ENCODE results near the gene MTERF2. TPM values are rescaled to one million over a fixed set of nuclear protein-coding genes. Genes with fewer than 3 reads are reported as not detected.

MTERF2 gene
- total RNA-seq, 1 donor from 2014 or later: 17.0 TPM

GRCh38 chr12:106994579-106995220, 7.8 kb upstream of the MTERF2 start:
- DNase-seq: no peak

DNA sequence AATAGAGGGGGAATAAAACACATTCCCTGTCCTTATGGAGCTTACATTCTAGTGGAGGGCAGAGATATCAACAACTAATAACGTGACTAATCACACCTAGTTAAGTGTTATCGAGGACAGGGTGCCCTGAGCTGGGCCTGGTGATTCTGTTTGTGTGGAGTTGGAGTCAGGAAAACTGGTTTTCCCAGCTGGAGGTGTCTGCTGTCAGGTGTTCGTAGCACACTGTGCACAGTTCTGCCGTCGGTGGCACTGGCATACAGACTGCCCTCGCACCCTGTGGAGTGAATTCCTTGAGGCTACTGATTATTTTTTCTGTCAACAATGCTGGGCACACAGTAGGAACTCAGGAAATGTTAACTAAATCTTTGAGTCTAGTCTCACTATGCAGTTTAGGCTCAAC, 900 bp upstream of the MTERF2 start:
- DNase-seq: no peak

DNA sequence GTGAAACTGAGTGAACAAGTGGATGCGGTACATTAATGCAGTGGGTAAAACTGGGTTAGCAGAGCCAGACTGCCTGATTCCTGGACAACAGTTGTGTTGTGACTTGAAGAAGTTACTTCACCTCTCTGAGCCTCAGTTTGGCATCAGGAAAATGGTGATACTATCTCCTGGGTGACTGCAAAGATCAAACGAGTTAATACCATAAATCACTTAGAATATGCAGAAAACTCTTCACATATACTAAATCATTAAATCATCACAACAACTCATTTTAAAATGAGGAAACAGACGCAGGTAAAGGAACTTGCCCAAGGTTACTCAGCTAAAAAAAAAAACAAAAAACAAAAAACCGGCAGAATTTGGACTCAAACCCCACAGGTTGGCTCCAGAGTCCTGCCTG, 811 bp downstream of the MTERF2 start:
- DNase-seq: no peak

- no peak for DNase-seq
These were observed 1.5 kb downstream of the MTERF2 start for GRCh38 chr12:106985479-106985878.

DNA sequence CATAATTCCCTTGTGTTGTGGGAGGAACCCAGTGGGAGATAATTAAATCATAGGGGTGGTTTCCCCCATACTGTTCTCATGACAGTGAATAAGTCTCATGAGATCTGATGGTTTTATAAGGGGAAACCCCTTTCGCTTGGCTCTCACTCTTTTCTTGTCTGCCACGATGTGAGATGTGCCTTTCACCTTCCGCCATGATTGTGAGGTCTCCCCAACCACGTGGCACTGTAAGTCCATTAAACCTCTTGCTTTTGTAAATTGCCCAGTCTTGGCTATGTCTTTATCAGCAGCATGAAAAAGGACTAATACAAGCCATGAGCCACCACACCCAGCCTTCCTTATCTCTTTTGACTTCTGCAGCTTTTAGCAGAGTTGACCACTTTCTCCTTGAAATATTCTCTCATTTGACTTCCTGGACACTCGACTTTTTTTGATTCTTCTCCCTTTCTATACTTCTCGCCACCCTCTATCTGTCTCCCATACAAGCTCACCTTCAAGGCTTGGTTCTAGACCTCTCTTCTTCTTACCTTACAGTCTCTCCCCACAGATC, 2.3 kb downstream of the MTERF2 start:
- no peak for DNase-seq

DNA sequence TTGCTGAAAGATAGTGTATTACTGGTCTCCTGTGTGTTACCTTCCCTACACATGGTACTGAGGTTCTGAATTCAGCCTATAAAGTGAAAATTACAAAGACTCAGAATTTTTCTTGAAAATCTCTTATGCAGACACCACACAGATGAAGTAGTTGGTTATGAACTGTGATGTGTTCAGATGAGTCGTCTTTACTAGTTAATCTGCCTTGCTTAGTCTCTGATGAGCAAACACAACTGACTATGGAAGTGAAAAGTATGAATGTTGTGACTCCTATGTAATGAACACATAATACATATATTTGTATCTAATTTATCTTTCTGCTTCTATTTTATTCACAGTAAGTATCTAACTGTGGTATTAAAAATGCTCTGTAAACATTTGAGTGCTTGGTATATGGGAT, 4.7 kb downstream of the MTERF2 start:
- no peak for DNase-seq

DNA sequence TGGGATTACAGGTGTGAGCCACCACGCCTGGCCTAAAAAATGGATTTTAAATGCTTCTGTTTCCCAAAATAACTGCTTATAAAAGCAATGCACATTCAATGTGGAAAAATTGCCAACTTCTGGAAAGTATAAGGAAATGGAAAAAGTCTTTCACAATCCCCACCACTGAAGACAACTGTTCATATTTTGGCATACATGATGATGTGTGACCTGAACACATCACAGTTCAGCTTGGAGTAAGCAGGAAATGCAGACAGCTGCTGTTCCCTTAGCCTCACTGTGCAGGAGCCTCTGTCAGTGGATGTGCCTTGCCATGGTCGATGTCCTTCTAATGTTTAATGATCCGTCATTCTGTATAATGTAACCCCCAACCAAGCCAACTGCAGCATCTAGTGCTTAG, 5.2 kb downstream of the MTERF2 start:
- peak; percentile 43 for DNase-seq

DNA sequence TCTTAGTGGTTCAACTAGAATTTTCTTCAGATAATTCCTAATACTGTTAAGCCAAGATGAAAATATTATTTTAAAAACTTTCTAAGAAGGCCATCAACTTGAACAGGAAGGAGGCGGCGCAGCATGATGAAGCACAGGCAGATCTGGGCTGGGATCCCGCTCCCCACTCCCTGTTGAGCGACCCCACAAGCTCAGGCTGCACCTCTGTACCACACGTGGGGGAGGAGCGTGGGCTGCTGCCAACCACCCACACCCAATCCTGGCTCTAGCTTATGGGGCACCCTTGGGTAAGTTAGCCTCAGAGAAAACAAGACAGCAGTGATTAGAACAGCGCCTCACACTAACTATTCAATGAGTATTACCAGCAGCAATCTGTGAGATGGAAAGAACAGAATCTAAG, 6.0 kb downstream of the MTERF2 start:
- no peak for DNase-seq

DNA sequence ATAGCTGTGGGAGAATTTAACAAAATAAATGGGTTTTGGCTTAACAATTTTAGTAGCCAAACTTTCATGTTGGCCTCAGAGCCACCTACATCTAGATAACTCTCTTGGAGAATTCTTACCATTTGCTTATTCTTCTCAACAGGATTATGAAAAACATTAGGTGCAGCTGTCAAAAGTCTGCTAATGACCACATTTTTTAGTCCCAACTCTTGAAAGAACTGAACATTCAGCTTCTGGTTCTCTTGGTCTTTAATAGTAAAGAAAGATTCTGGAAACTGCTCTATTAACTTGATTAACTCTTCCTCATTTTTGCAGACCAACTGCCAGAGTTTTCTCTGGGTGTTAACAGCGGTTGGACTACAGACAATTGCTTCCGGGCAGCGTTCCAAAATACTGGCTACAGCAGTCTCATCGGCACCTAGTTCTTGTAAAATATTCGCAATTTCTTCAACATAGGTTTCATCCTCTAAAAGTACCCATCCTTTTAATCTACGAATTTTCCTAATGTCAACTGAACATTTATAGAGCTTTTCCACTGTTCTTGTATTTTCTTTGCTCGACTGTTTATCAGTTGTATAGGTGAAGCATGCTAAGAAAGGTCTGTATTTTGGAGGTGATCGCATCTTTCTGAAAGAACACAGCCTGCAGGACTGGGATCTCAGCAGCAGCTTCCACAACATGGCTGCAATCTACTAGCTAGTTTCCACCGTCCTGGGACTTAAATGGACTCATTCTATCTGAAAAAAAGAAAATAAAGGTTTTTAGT, 8.7 kb downstream of the MTERF2 start:
- DNase-seq: no peak

- DNase-seq: no peak
These were observed 10.3 kb downstream of the MTERF2 start for GRCh38 chr12:106976668-106977067.

- peak; percentile 70 for DNase-seq
These were observed 10.8 kb downstream of the MTERF2 start for GRCh38 chr12:106975993-106976658.

GRCh38 chr12:106975098-106975497, 11.8 kb downstream of the MTERF2 start:
- DNase-seq: no peak

DNA sequence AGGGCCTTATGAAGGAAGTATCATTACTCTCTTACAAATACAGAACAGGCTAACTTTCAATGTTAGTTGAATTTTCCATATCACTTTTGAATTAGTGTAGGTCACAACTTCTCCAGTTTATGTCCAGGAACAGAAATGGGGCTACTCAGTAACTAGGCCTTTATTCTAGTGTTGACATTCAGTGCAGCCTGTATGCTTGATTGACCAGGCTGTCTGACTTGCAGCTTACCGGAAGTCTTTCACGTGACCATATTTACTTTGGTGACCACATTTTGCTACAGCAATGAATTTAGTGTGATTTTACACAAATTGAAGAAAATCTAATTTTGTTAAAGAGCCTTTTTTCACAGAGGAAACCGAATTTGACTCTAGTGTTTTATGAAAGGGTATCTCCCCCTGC, 12.4 kb downstream of the MTERF2 start:
- no peak for DNase-seq

DNA sequence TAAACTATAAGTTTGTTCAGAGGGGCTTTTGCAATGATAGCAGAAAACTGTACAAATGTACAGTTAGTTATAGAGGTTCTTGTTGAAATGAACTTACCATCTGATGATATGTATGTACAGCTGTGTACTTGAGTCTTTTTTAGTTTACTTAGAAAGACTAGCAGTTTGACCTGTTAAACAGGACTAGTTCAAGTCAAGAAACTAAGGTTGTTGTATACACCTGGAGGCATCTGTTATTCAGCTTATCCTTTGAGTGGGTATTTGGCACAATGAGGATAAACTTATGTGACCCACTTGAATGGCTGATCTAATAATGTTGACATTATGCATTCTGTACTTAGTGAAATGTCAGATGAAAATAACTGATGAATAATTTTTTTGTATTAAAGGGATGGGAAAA, 13.4 kb downstream of the MTERF2 start:
- no peak for DNase-seq

DNA sequence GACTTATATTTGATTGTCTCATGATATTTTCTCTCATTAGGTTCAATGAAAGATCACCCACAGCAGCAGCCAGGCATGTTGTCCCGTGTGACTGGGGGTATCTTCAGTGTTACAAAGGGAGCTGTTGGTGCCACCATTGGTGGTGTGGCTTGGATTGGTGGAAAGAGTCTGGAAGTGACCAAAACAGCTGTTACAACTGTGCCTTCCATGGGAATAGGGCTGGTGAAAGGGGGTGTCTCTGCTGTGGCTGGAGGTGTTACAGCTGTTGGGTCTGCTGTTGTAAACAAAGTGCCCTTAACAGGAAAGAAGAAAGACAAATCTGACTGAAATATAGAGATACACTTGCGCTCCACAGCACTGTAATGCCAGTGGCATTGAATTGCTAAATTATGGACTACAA, 15.9 kb downstream of the MTERF2 start:
- no peak for DNase-seq

GRCh38 chr12:106964526-106964925, 22.4 kb downstream of the MTERF2 start:
- DNase-seq: no peak

DNA sequence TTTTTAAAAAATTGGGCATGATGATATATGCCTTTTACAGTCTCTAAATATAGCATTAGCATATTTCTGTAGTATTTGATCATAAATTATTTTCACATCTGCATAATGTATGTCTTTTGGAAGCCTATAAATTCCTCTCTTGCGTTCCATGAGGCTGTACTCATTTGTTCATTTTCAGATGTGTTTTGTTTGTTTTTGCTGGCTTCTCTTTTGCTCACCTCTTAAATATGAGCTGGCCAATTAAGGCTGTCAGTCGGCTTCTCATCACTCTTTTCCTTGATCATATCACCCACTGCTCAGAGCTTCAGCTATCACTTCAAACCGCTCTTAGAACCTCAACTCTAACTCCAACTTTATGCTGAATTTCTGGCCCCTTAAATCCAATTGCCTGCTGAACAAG, 24.7 kb downstream of the MTERF2 start:
- peak; percentile 21 for DNase-seq

DNA sequence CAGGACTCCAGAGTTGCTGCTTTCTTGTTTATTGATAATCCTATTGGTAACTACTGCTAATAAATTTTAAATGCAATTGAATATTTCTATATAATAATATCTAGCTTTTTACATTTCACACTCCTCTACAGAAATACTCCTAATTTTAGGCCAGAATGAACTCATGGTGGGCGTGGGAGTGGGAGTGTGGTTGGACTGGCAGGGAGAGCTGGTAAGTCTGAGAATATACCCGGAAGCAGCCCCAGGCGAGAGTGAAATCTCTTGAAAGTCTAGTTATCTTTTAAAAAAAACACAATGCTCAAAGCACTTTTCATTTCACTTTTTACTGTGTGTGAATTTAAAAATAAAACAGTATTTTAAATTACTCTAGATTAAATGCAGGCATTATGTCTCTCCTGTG, 26.5 kb downstream of the MTERF2 start:
- DNase-seq: no peak

DNA sequence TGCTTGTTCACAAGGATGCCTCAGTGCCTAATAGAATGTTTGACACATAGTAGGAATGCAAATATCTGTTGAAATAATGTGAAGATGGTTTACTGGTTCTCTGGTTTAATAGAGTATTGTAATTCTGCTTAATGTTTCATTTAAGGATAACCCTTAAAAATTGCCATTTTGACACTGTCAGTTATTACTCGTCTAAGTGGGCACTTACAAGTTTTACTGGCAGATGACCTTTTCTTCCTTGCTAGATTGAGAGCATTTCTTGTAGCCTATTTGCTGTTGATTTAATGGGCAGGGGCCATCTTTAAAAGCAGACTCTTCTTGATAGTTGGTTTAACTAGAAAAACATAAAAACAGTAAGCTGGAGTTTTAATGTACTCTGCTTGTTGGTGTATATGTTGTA, 29.4 kb downstream of the MTERF2 start:
- DNase-seq: peak; percentile 13

GRCh38 chr12:106956048-106956578, 30.8 kb downstream of the MTERF2 start:
- peak; percentile 73 for DNase-seq

- peak; percentile 99 for DNase-seq
These were observed 31.4 kb downstream of the MTERF2 start, which contains the start of gene TMEM263 for GRCh38 chr12:106955377-106956047. Gene TMEM263 (plus strand): TSS chr12:106955907. CDS start chr12:106967117, 11,210 bp downstream.

All from skin of body (tissue), 2 donors.